GM23338 (cell line): Measurements from ENCODE around the gene CFAP97D2. TPM values are rescaled to one million over a fixed set of nuclear protein-coding genes. Genes with fewer than 3 reads are reported as not detected.

Source experiments
- ATAC-seq: fragments of 200-7000 bp; cut with Tn5 transposase; 3 replicates; pipeline ENCODE4 v1.9.1; 2020
- DNase-seq: peaks from one replicate; pipeline ENCODE4 v3.0.0-alpha.2; 2015; ENCODE audit warnings: low spot score
- H2AFZ ChIP-seq: fragments of 200-600 bp; sonication (generic); 2 replicates; pipeline ENCODE4 v1.8.0; 2016; ENCODE audit warnings: antibody characterized with exemption, mild to moderate bottlenecking, moderate library complexity
- H3F3A ChIP-seq: fragments of 200-600 bp; sonication (generic); replicated peaks from 2 replicates; pipeline ENCODE4 v1.8.0; 2017; ENCODE audit warnings: antibody characterized with exemption, mixed run types, low read depth
- H3K27ac ChIP-seq: fragments of 200-600 bp; sonication (generic); 2 replicates; pipeline ENCODE4 v1.6.1; 2016; ENCODE audit warnings: low read depth
- H3K27me3 ChIP-seq: fragments of 200-600 bp; sonication (generic); 2 replicates; pipeline ENCODE4 v1.8.0; 2016; ENCODE audit warnings: mild to moderate bottlenecking, mixed run types, moderate library complexity; ENCODE audit not compliant: insufficient read depth
- H3K36me3 ChIP-seq: fragments of 200-600 bp; sonication (generic); 2 replicates; pipeline ENCODE4 v1.8.0; 2016; ENCODE audit warnings: mild to moderate bottlenecking; ENCODE audit not compliant: insufficient read depth
- H3K4me1 ChIP-seq: fragments of 200-600 bp; sonication (generic); 2 replicates; pipeline ENCODE4 v1.8.0; 2016; ENCODE audit warnings: mild to moderate bottlenecking, moderate library complexity; ENCODE audit not compliant: insufficient read depth
- H3K4me2 ChIP-seq: fragments of 200-600 bp; sonication (generic); 2 replicates; pipeline ENCODE4 v1.7.1; 2017; ENCODE audit warnings: mixed run types
- H3K4me3 ChIP-seq: fragments of 200-600 bp; sonication (generic); 2 replicates; pipeline ENCODE4 v1.6.1; 2016; ENCODE audit warnings: mixed run types
- H3K79me2 ChIP-seq: fragments of 200-600 bp; sonication (generic); replicated peaks from 2 replicates; pipeline ENCODE4 v1.8.0; 2017; ENCODE audit warnings: mild to moderate bottlenecking; ENCODE audit not compliant: insufficient read depth
- H3K9me2 ChIP-seq: fragments of 200-600 bp; sonication (generic); 2 replicates; pipeline ENCODE4 v1.8.0; 2017; ENCODE audit not compliant: insufficient read depth
- H4K20me1 ChIP-seq: fragments of 200-600 bp; sonication (generic); replicated peaks from 2 replicates; pipeline ENCODE4 v1.8.0; 2017; ENCODE audit warnings: mild to moderate bottlenecking; ENCODE audit not compliant: insufficient read depth
- H3K27ac Mint-ChIP-seq: 2 replicates; pipeline ENCODE4 v1.8.0; 2020; ENCODE audit warnings: inconsistent platforms, mild to moderate bottlenecking, moderate library complexity, mixed read lengths
- H3K27me3 Mint-ChIP-seq: 3 replicates; pipeline ENCODE4 v1.8.0; 2022; ENCODE audit warnings: low read depth, mild to moderate bottlenecking, moderate library complexity, mixed read lengths, inconsistent platforms; ENCODE audit not compliant: insufficient read depth, poor library complexity
- H3K36me3 Mint-ChIP-seq: 3 replicates; pipeline ENCODE4 v1.8.0; 2021; ENCODE audit warnings: low read depth, mild to moderate bottlenecking, inconsistent platforms, moderate library complexity, mixed read lengths
- H3K4me1 Mint-ChIP-seq: 3 replicates; pipeline ENCODE4 v1.8.0; 2020; ENCODE audit warnings: mild to moderate bottlenecking, inconsistent platforms, mixed read lengths
- H3K4me3 Mint-ChIP-seq: 3 replicates; pipeline ENCODE4 v1.8.0; 2021; ENCODE audit warnings: moderate library complexity, mild to moderate bottlenecking, inconsistent platforms, mixed read lengths
- H3K9me3 Mint-ChIP-seq: 3 replicates; pipeline ENCODE4 v1.8.0; 2020; ENCODE audit warnings: moderate library complexity, mild to moderate bottlenecking, inconsistent platforms, mixed read lengths
- CREB1 ChIP-seq: fragments of 250-450 bp; sonication (Bioruptor Pico); IDR thresholded peaks from 2 replicates; pipeline ENCODE4 v1.5.0; 2020; ENCODE audit warnings: low read depth, mild to moderate bottlenecking, moderate library complexity
- EZH2 ChIP-seq: fragments of 200-600 bp; sonication (generic); IDR thresholded peaks from one replicate; pipeline ENCODE4 v1.8.0; 2017; ENCODE audit warnings: antibody characterized with exemption, mild to moderate bottlenecking, low read depth; ENCODE audit not compliant: unreplicated experiment
- EZH2phosphoT487 ChIP-seq: fragments of 200-600 bp; sonication (generic); IDR thresholded peaks from one replicate; pipeline ENCODE4 v1.8.1; 2018; ENCODE audit warnings: antibody characterized with exemption; ENCODE audit not compliant: unreplicated experiment
- JUNB ChIP-seq: IDR thresholded peaks from one replicate; pipeline ENCODE4 v1.6.1; 2016; ENCODE audit warnings: antibody characterized with exemption; ENCODE audit not compliant: unreplicated experiment
- NANOG ChIP-seq: IDR thresholded peaks from 2 replicates; pipeline ENCODE4 v1.6.1; 2016; ENCODE audit warnings: antibody characterized with exemption, borderline replicate concordance
- POLR2AphosphoS5 ChIP-seq: IDR thresholded peaks from 2 replicates; pipeline ENCODE4 v1.6.1; 2016; ENCODE audit warnings: antibody characterized with exemption, low read depth
- STAT1 ChIP-seq: IDR thresholded peaks from one replicate; pipeline ENCODE4 v1.6.1; 2016; ENCODE audit warnings: antibody characterized with exemption; ENCODE audit not compliant: unreplicated experiment
- ZNF114 ChIP-seq: fragments of 250-450 bp; sonication (Bioruptor Pico); IDR thresholded peaks from 2 replicates; pipeline ENCODE4 v1.5.0; 2020; ENCODE audit warnings: mild to moderate bottlenecking, moderate library complexity
- ZNF331 ChIP-seq: fragments of 250-450 bp; sonication (Bioruptor Pico); IDR thresholded peaks from 2 replicates; pipeline ENCODE4 v1.5.0; 2020; ENCODE audit warnings: low read depth, mild to moderate bottlenecking, moderate library complexity
- polyA plus RNA-seq: library from polyadenylated mRNA; unstranded; fragments of >200 nt; fragmentation: Nextera tagmentation; extraction: Ambion mirVana; gene quantifications from 2 replicates; pipeline ENCODE4 v1.2.1, GENCODE V29; 2016
- total RNA-seq: library from RNA; depleted of rRNA; stranded (reverse); fragments of >200 nt; shearing (Covaris generic); gene quantifications from 2 replicates; pipeline ENCODE4 v1.2.3, GENCODE V29; 2014
- TF ChIP-seq, protein P1 (sequence below), 2 experiments: fragments of 200-600 bp in 1 of 2; sonication (generic) in 1 of 2; conservative IDR thresholded peaks; 2 replicates each; pipeline versions ENCODE4 v1.5.1 to v1.6.1; 2016 to 2017; ENCODE audit warnings: antibody characterized with exemption in 2 of 2, low read depth in 2 of 2, mild to moderate bottlenecking in 2 of 2, moderate library complexity in 1 of 2
- TF ChIP-seq, protein P2 (sequence below): IDR thresholded peaks from one replicate; pipeline ENCODE4 v1.6.1; 2018; ENCODE audit warnings: antibody characterized with exemption; ENCODE audit not compliant: unreplicated experiment
- TF ChIP-seq, protein P3 (sequence below): IDR thresholded peaks from 2 replicates; pipeline ENCODE4 v1.6.1; 2016; ENCODE audit warnings: antibody characterized with exemption

CFAP97D2 gene
- total and polyA plus RNA-seq, 2 experiments from 2014 or later: not detected

DNA sequence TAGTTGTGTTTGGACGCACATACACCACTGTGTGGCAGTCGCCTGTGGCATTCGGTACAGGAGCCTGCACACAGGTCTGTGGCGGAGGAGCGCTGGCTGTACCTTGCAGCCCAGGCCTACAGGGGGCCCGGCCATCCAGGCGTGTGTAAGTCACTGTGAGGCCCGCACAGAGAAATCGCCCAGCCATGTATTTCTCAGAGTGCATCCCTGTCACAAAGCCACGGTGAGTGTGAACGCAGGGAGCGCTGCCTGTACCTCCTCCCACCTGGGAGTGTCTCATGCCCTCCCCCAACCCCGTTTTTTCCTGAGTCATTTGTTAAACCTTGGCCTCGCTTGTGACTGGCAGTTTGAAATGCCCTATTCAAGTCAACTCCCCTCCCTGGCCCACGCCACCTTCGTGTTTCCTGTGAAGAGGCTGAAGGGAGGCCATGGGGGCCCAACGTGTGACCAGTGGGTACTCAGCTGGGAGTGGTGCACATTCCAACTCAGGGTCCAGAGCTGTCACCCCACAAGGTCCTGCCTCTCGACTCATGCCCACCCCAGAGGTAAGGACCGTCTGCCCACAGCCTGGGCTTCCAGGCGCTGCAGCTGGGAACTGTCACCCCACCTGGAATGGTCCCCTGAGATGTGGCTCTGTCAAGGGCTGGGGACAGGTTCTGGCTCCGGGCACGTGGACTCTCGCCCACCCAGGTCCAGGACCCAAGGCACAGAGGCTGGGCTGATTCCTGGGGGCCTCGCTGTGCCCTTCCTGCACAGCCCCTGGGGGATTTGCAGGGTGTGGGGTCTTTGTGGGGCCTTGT lies 35.1 kb upstream of the CFAP97D2 start:
- Histone ChIP-seq H3K27ac (no peak overlapping the region), H3K36me3 (no peaks in the 10 kb centered on the region), H3K4me3 (no peak overlapping the region), H3K79me2 (no peaks in the 10 kb centered on the region), H3K4me1 (no peaks in the 10 kb centered on the region), H3K4me2 (no peak overlapping the region), H3K27me3 (no peaks in the 10 kb centered on the region), H3F3A (no peaks in the 10 kb centered on the region), H3K9me2 (no peaks in the 10 kb centered on the region), H2AFZ (peak overlapping the region; percentile 38; the same call in 1 of the 2 replicates), H4K20me1 (no peaks in the 10 kb centered on the region)
- DNase-seq: peak; percentile 72
- Mint-ChIP-seq H3K27ac (no peak overlapping the region), H3K36me3 (no peaks in the 10 kb centered on the region), H3K27me3 (peaks cover 9% of the 10 kb centered on the region), H3K4me3 (no peak overlapping the region), H3K4me1 (peaks cover 10% of the 10 kb centered on the region), H3K9me3 (no peaks in the 10 kb centered on the region)
- TF ChIP-seq, protein P1, sequence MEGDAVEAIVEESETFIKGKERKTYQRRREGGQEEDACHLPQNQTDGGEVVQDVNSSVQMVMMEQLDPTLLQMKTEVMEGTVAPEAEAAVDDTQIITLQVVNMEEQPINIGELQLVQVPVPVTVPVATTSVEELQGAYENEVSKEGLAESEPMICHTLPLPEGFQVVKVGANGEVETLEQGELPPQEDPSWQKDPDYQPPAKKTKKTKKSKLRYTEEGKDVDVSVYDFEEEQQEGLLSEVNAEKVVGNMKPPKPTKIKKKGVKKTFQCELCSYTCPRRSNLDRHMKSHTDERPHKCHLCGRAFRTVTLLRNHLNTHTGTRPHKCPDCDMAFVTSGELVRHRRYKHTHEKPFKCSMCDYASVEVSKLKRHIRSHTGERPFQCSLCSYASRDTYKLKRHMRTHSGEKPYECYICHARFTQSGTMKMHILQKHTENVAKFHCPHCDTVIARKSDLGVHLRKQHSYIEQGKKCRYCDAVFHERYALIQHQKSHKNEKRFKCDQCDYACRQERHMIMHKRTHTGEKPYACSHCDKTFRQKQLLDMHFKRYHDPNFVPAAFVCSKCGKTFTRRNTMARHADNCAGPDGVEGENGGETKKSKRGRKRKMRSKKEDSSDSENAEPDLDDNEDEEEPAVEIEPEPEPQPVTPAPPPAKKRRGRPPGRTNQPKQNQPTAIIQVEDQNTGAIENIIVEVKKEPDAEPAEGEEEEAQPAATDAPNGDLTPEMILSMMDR (conservative IDR thresholded peaks at IDR 0.05; ENCODE audit: low read depth in 2 of 2): peak; percentile 43 to 46
- TF ChIP-seq ZNF331 (no peak), CREB1 (CRISPR knock-in tag) (no peak)
- ATAC-seq: peak; percentile 95

DNA sequence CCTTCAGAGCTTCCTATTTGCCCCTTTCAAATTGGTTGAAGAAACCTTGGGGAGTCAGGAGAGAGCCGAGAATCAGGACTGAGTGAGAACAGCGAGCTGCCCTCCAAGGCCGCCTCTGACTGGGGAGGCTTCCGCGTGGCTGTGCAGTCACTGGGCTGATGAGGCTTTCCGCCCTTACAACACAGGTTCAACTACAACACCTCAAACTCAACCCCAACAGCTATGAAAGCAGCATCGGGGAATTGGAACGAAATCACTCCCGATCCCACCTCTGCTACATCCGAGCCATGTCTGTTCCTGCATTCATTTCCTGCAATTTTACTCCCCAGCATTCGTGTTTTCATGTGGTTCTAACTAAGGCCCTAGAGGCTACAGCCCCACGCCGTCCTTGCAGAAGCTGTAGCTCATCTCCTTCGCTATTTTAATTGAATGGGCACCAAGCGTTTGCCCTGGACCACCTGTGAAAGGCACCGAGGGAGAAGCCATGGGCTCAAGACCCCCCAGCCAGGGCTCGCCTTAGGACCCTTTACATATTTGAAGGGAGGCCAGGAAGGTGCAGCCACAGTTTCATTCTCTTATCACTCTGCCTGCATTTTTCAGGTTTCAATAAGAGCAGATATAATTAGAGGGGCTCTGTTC lies 34.3 kb upstream of the CFAP97D2 start:
- Mint-ChIP-seq H3K27me3 (peaks cover 9% of the 10 kb centered on the region), H3K4me3 (no peak overlapping the region), H3K36me3 (no peaks in the 10 kb centered on the region), H3K4me1 (peaks cover 10% of the 10 kb centered on the region), H3K9me3 (no peaks in the 10 kb centered on the region), H3K27ac (no peak overlapping the region)
- no peak for DNase-seq
- no peak overlapping the region for H3K27ac ChIP-seq
- H3K36me3 ChIP-seq: no peaks in the 10 kb centered on the region
- no peaks in the 10 kb centered on the region for H3K79me2 ChIP-seq
- peak overlapping the region; percentile 38 for H2AFZ ChIP-seq
- no peaks in the 10 kb centered on the region for H3K27me3 ChIP-seq
- H3K4me1 ChIP-seq: no peaks in the 10 kb centered on the region
- no peak for ATAC-seq
- H3K4me3 ChIP-seq: no peak overlapping the region
- H4K20me1 ChIP-seq: no peaks in the 10 kb centered on the region
- H3K9me2 ChIP-seq: no peaks in the 10 kb centered on the region
- H3F3A ChIP-seq: no peaks in the 10 kb centered on the region
- H3K4me2 ChIP-seq: no peak overlapping the region
- no peak for TF ChIP-seq NANOG
- TF ChIP-seq ZNF114 (CRISPR knock-in tag): no peak
- TF ChIP-seq EZH2: no peak
- TF ChIP-seq, protein P2, sequence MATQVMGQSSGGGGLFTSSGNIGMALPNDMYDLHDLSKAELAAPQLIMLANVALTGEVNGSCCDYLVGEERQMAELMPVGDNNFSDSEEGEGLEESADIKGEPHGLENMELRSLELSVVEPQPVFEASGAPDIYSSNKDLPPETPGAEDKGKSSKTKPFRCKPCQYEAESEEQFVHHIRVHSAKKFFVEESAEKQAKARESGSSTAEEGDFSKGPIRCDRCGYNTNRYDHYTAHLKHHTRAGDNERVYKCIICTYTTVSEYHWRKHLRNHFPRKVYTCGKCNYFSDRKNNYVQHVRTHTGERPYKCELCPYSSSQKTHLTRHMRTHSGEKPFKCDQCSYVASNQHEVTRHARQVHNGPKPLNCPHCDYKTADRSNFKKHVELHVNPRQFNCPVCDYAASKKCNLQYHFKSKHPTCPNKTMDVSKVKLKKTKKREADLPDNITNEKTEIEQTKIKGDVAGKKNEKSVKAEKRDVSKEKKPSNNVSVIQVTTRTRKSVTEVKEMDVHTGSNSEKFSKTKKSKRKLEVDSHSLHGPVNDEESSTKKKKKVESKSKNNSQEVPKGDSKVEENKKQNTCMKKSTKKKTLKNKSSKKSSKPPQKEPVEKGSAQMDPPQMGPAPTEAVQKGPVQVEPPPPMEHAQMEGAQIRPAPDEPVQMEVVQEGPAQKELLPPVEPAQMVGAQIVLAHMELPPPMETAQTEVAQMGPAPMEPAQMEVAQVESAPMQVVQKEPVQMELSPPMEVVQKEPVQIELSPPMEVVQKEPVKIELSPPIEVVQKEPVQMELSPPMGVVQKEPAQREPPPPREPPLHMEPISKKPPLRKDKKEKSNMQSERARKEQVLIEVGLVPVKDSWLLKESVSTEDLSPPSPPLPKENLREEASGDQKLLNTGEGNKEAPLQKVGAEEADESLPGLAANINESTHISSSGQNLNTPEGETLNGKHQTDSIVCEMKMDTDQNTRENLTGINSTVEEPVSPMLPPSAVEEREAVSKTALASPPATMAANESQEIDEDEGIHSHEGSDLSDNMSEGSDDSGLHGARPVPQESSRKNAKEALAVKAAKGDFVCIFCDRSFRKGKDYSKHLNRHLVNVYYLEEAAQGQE: no peak
- TF ChIP-seq STAT1: no peak
- no peak for TF ChIP-seq POLR2AphosphoS5
- no peak for TF ChIP-seq JUNB
- TF ChIP-seq EZH2phosphoT487: no peak
- TF ChIP-seq, protein P3, sequence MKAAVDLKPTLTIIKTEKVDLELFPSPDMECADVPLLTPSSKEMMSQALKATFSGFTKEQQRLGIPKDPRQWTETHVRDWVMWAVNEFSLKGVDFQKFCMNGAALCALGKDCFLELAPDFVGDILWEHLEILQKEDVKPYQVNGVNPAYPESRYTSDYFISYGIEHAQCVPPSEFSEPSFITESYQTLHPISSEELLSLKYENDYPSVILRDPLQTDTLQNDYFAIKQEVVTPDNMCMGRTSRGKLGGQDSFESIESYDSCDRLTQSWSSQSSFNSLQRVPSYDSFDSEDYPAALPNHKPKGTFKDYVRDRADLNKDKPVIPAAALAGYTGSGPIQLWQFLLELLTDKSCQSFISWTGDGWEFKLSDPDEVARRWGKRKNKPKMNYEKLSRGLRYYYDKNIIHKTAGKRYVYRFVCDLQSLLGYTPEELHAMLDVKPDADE: no peak
- no peak for TF ChIP-seq ZNF331
- TF ChIP-seq, protein P1 (conservative IDR thresholded peaks at IDR 0.05; ENCODE audit: low read depth in 2 of 2): no peak
- TF ChIP-seq CREB1 (CRISPR knock-in tag): no peak
